ENCODE results near the gene KDM4C. TPM values are rescaled to one million over a fixed set of nuclear protein-coding genes. Genes with fewer than 3 reads are reported as not detected.

The KDM4C gene
- polyA plus RNA-seq, 1 experiment = 12.1 TPM

DNA sequence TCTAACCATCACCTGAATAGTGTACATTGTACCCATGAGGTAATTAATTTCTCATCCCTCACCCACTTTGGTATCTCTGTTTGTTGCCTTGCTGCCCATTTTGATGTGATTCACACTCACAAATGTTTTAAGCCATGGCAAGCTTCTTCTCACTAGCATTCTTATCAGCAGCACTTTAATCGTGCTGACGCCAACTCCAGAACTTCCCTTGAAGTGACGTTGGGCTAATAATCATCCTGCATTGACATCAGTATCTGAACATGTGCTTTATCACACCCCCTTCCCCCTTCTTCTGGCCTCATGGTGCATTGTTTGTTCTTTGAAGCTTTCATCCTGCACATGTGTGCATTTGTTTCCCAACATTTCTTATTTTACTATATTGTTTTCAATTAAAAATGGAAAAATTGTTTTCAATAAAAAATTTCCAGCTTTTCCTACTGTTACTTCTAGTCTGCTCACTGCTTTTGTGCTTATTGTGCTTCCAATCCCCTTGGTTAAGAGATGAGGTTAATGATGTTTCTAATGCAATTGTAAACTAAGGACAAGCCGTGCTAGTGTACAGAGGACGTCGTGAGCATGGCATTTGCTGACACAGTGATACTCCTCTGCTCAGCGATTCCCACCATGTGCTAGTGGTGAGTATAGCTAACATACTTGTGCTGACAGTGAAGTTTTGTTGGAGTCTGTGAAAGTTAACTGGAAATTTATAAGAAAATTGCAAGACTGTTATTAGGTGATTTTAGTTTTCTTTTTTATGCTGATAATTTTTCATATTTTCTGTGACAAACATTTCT is 238.5 kb downstream of the KDM4C start:
- H3K27me3 ChIP-seq (ENCODE audit: control insufficient read depth, insufficient read depth, low read length) = no peaks in the 10 kb centered on the region
- no peak for DNase-seq (ENCODE audit: low read depth, low spot score)
- TF ChIP-seq, protein P1, sequence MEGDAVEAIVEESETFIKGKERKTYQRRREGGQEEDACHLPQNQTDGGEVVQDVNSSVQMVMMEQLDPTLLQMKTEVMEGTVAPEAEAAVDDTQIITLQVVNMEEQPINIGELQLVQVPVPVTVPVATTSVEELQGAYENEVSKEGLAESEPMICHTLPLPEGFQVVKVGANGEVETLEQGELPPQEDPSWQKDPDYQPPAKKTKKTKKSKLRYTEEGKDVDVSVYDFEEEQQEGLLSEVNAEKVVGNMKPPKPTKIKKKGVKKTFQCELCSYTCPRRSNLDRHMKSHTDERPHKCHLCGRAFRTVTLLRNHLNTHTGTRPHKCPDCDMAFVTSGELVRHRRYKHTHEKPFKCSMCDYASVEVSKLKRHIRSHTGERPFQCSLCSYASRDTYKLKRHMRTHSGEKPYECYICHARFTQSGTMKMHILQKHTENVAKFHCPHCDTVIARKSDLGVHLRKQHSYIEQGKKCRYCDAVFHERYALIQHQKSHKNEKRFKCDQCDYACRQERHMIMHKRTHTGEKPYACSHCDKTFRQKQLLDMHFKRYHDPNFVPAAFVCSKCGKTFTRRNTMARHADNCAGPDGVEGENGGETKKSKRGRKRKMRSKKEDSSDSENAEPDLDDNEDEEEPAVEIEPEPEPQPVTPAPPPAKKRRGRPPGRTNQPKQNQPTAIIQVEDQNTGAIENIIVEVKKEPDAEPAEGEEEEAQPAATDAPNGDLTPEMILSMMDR (IDR thresholded peaks at IDR 0.05; ENCODE audit: low read depth, low read length) = no peak
- ChIA-PET CTCF (no interaction called here), POLR2A (no interaction called here)
- H3K27ac ChIP-seq (ENCODE audit: low read depth, low read length) = no peak overlapping the region
- H3K4me3 ChIP-seq (ENCODE audit: low read depth, low read length) = no peak overlapping the region
- no peaks in the 10 kb centered on the region for H3K9me3 ChIP-seq (ENCODE audit: control insufficient read depth, insufficient read depth, low read length)

DNA sequence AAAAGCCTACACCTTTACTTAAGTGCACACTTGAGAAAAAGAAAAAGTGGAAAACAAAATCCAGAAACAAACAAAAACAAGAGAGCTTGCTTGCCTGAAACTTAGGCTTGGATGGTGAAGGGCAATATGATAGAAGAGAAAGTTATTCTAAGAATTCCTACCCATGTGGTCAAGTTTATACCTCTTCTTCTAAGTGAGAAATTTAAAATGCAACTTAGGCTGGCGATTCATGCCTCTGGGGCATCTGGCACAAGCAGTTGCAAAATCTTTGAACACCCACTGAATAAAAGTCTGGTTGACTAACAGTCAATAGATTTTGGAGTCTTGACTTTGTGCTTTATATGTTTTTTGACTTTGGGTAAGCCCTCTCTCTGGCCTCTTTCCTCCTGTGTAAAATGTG is 239.6 kb downstream of the KDM4C start:
- POLR2A ChIA-PET = no interaction called here
- CTCF ChIA-PET = no interaction called here
- H3K27ac ChIP-seq (ENCODE audit: low read depth, low read length) = no peak overlapping the region
- no peaks in the 10 kb centered on the region for H3K9me3 ChIP-seq (ENCODE audit: control insufficient read depth, insufficient read depth, low read length)
- H3K27me3 ChIP-seq (ENCODE audit: control insufficient read depth, insufficient read depth, low read length) = no peaks in the 10 kb centered on the region
- TF ChIP-seq, protein P1 (IDR thresholded peaks at IDR 0.05; ENCODE audit: low read depth, low read length) = no peak
- DNase-seq (ENCODE audit: low read depth, low spot score) = no peak
- no peak overlapping the region for H3K4me3 ChIP-seq (ENCODE audit: low read depth, low read length)

DNA sequence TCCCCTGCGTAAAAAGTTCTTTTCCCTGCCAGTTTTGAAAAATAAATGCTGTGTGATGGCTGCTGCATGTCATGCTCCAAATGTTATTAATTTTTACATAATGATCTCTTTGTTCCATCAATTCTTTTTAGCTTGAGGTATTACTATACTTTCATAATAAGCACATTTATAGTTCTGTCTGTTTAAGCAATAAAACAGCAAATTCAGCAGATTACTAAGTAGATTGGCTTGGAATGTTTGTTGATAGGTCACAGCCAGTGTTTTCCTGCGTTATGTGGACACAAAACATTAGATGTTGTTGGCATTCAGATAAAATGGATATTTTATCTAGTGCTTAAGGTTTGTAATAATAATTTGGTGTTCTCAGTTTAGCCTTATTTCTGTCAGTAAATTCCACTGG is 242.0 kb downstream of the KDM4C start:
- Histone ChIP-seq H3K4me3 (ENCODE audit: low read depth, low read length) (no peak overlapping the region), H3K27me3 (ENCODE audit: control insufficient read depth, insufficient read depth, low read length) (no peaks in the 10 kb centered on the region), H3K27ac (ENCODE audit: low read depth, low read length) (no peak overlapping the region), H3K9me3 (ENCODE audit: control insufficient read depth, insufficient read depth, low read length) (no peaks in the 10 kb centered on the region)
- ChIA-PET CTCF (no interaction called here), POLR2A (no interaction called here)
- TF ChIP-seq, protein P1 (IDR thresholded peaks at IDR 0.05; ENCODE audit: low read depth, low read length) = no peak
- no peak for DNase-seq (ENCODE audit: low read depth, low spot score)

- CTCF ChIA-PET = interaction anchor here (0.6 to 1.0 kb wide), 2 partner anchors 12 to 13 kb away, joined by 3 read pairs; no protein-coding TSS in a partner anchor
Measured at GRCh38 chr9:7001571-7001970, 243.8 kb downstream of the KDM4C start.

GRCh38 chr9:7003861-7004260 is 246.1 kb downstream of the KDM4C start:
- POLR2A ChIA-PET = no interaction called here
- CTCF ChIA-PET = no interaction called here
- no peak for DNase-seq (ENCODE audit: low read depth, low spot score)
- Histone ChIP-seq H3K4me3 (ENCODE audit: low read depth, low read length) (no peak overlapping the region), H3K9me3 (ENCODE audit: control insufficient read depth, insufficient read depth, low read length) (no peaks in the 10 kb centered on the region), H3K27me3 (ENCODE audit: control insufficient read depth, insufficient read depth, low read length) (no peaks in the 10 kb centered on the region), H3K27ac (ENCODE audit: low read depth, low read length) (no peak overlapping the region)
- TF ChIP-seq, protein P1 (IDR thresholded peaks at IDR 0.05; ENCODE audit: low read depth, low read length) = no peak

More at GRCh38 chr9:7001571-7001970, 243.8 kb downstream of the KDM4C start:
- TF ChIP-seq, protein P1 (IDR thresholded peaks at IDR 0.05; ENCODE audit: low read depth, low read length) = no peak
- Histone ChIP-seq H3K27ac (ENCODE audit: low read depth, low read length) (no peak overlapping the region), H3K27me3 (ENCODE audit: control insufficient read depth, insufficient read depth, low read length) (no peaks in the 10 kb centered on the region), H3K4me3 (ENCODE audit: low read depth, low read length) (no peak overlapping the region), H3K9me3 (ENCODE audit: control insufficient read depth, insufficient read depth, low read length) (no peaks in the 10 kb centered on the region)
- POLR2A ChIA-PET = no interaction called here
- no peak for DNase-seq (ENCODE audit: low read depth, low spot score)
